Stomach smooth muscle (tissue), 2 donors: Measurements from ENCODE around the gene STXBP3.

ENCODE experiments used
- H3K27ac ChIP-seq: one replicate; pipeline ENCODE4 v1.7.0; 2013; ENCODE audit warnings: mild to moderate bottlenecking, low read length, inconsistent platforms
- H3K27me3 ChIP-seq, 2 donors: one replicate each; pipeline ENCODE4 v1.7.0; 2013; ENCODE audit warnings: low read length in 2 of 2; ENCODE audit not compliant: insufficient read depth in 2 of 2, control insufficient read depth in 1 of 2
- H3K36me3 ChIP-seq, 2 donors: one replicate each; pipeline ENCODE4 v1.7.0; 2013; ENCODE audit warnings: low read length in 2 of 2; ENCODE audit not compliant: control insufficient read depth in 2 of 2, insufficient read depth in 2 of 2
- H3K4me1 ChIP-seq: one replicate; pipeline ENCODE4 v1.7.0; 2013; ENCODE audit warnings: low read length; ENCODE audit not compliant: control insufficient read depth, insufficient read depth
- H3K4me3 ChIP-seq, 2 donors: one replicate each; pipeline ENCODE4 v1.7.0; 2013; ENCODE audit warnings: low read length in 2 of 2
- H3K9ac ChIP-seq, 2 donors: one replicate each; pipeline ENCODE4 v1.7.0; 2013; ENCODE audit warnings: low read length in 2 of 2, mild to moderate bottlenecking in 1 of 2
- H3K9me3 ChIP-seq, 2 donors: one replicate each; pipeline ENCODE4 v1.7.0; 2013; ENCODE audit warnings: low read length in 2 of 2; ENCODE audit not compliant: control insufficient read depth in 2 of 2
- donor health status: healthy.
- donor health status: Pancreatic carcinoma.

STXBP3 gene

DNA sequence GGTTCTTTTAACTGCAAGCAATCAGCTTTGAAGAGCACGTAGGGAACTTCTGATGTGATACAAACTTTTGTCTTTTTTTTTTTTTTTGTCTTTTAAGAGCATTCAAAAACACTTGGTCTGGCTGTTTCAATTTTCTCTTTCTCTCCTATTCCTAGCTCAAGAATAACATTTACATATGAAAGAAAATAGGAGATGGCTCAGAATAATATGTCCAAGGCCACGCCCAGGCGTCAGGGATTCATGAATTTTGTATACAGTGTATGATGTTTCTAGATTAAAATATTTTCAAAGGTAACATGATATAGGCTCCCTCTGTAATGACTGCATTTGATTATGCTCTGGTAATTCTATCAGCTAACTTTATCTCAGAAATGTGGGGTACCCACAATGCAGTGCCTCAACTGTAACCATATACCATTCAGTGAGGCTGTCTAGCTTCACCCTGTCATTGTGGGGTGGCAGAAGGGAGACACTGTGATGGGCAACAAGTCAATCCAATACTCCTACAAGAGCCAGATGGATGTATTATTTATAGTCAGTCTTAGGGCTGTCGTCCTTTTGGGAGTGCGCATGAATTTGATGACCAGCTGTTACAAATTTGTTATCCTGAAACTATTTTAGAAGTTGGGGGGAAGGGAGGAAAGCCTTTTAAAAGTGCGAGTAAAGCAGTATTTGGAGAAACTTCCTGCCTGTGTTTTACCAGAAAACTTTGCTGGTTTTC, 111.9 kb downstream of the STXBP3 start:
- no peak overlapping the region for H3K4me3 ChIP-seq
- no peaks in the 10 kb centered on the region for H3K9me3 ChIP-seq
- no peak overlapping the region for H3K27ac ChIP-seq
- no peaks in the 10 kb centered on the region for H3K4me1 ChIP-seq
- no peaks in the 10 kb centered on the region for H3K36me3 ChIP-seq
- H3K9ac ChIP-seq: no peak overlapping the region
- H3K27me3 ChIP-seq: no peaks in the 10 kb centered on the region
